ENCODE measurements around the gene ALPI.

DNA sequence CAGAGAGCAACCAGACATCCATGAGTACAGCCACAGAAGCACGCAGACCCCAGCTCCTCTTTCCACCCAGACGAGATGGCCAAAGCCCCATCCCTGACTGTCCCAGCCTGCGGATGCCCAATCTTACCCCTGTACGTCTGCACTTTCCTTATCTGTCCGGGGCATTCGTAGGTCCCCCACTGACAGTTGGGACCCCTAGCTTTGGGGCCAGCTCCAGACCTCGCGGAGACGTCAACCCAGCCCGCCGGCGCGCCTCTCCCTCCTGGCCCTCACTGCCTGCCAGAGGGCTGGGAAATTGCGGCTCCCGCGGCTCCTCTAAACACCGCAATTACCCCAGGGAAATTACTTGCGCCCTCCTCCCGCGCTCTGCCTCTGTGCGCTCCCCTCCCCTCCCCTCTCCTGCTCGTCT, 29.4 kb downstream of the ALPI start:
- TF ChIP-seq POLR2A (IDR thresholded peaks at IDR 0.05): no peak
- no peak for TF ChIP-seq EP300 (IDR thresholded peaks at IDR 0.05)
- no peak for TF ChIP-seq POLR2AphosphoS5 (IDR thresholded peaks at IDR 0.05)
